Fibroblast of lung (primary cell): ENCODE measurements around the gene PTPN21. TPM values are rescaled to one million over a fixed set of nuclear protein-coding genes. Genes with fewer than 3 reads are reported as not detected.

ENCODE experiments used
- DNase-seq, 2 donors: peaks; one replicate each; pipeline versions ENCODE4 v3.0.0 to v3.0.0-alpha.2; 2010; ENCODE audit warnings: low read depth in 2 of 2
- H2AFZ ChIP-seq: 2 replicates; pipeline ENCODE4 v1.5.1; 2012; ENCODE audit warnings: low read length, control low read depth, inconsistent platforms
- H3K27ac ChIP-seq: 2 replicates; pipeline ENCODE4 v1.5.1; 2011; ENCODE audit warnings: low read length, control low read depth; ENCODE audit not compliant: insufficient read depth
- H3K27me3 ChIP-seq: 2 replicates; pipeline ENCODE4 v1.5.1; 2011; ENCODE audit warnings: mild to moderate bottlenecking, low read length; ENCODE audit not compliant: control insufficient read depth, insufficient read depth
- H3K36me3 ChIP-seq: 2 replicates; pipeline ENCODE4 v1.5.1; 2011; ENCODE audit warnings: low read length; ENCODE audit not compliant: control insufficient read depth, insufficient read depth
- H3K4me1 ChIP-seq: 2 replicates; pipeline ENCODE4 v1.5.1; 2011; ENCODE audit warnings: low read length; ENCODE audit not compliant: control insufficient read depth, insufficient read depth; ENCODE audit errors: extremely low read depth
- H3K4me2 ChIP-seq: 2 replicates; pipeline ENCODE4 v1.5.1; 2011; ENCODE audit warnings: low read length, control low read depth; ENCODE audit not compliant: insufficient read depth; ENCODE audit errors: extremely low read depth
- H3K4me3 ChIP-seq, 4 experiments: fragments of 200-600 bp in 1 of 4; sonication (generic) in 1 of 4; replicated peaks in 1 of 4; 2 replicates each; pipeline ENCODE4 v1.5.1; 2011 to 2016; ENCODE audit warnings: low read length in 4 of 4, low read depth in 3 of 4, mild to moderate bottlenecking in 3 of 4, control low read depth in 2 of 4, inconsistent platforms in 1 of 4, mixed read lengths in 1 of 4; ENCODE audit not compliant: insufficient read depth in 1 of 4; ENCODE audit errors: control extremely low read depth in 1 of 4
- H3K79me2 ChIP-seq: 2 replicates; pipeline ENCODE4 v1.5.1; 2012; ENCODE audit warnings: mild to moderate bottlenecking, low read length, inconsistent platforms; ENCODE audit not compliant: control insufficient read depth, insufficient read depth
- H3K9ac ChIP-seq: 2 replicates; pipeline ENCODE4 v1.5.1; 2011; ENCODE audit warnings: mild to moderate bottlenecking, low read length, control low read depth; ENCODE audit not compliant: insufficient read depth
- H3K9me3 ChIP-seq: 2 replicates; pipeline ENCODE4 v1.5.1; 2012; ENCODE audit warnings: low read depth, low read length; ENCODE audit not compliant: control insufficient read depth, insufficient read depth
- H4K20me1 ChIP-seq: 2 replicates; pipeline ENCODE4 v1.5.1; 2011; ENCODE audit warnings: low read length; ENCODE audit not compliant: control insufficient read depth, insufficient read depth; ENCODE audit errors: extremely low read depth
- CTCF ChIP-seq, 2 donors: IDR thresholded peaks in 1 of 2; conservative IDR thresholded peaks in 1 of 2; 1 replicate in 1 of 2; 2 replicates in 1 of 2; pipeline ENCODE4 v1.5.1; 2011 to 2012; ENCODE audit warnings: low read length in 2 of 2, control low read depth in 1 of 2, inconsistent platforms in 1 of 2, low read depth in 1 of 2, mild to moderate bottlenecking in 1 of 2
- EZH2 ChIP-seq: IDR thresholded peaks from 2 replicates; pipeline ENCODE4 v1.5.1; 2012; ENCODE audit warnings: low read length, control low read depth, mild to moderate bottlenecking; ENCODE audit errors: missing control alignments
- polyA plus RNA-seq, 2 donors: library from polyadenylated mRNA; depleted of rRNA in 1 of 2; stranded (reverse) in 1 of 2; unstranded in 1 of 2; fragments of >200 nt; gene quantifications; 2 replicates each; pipeline ENCODE4 v1.2.1, GENCODE V29; 2011 to 2012; ENCODE audit warnings: missing spikeins in 1 of 2
- total RNA-seq: library from RNA; depleted of rRNA; stranded (reverse); fragments of >200 nt; gene quantifications from 2 replicates; pipeline ENCODE4 v1.2.1, GENCODE V29; 2014

Gene PTPN21
- total and polyA plus RNA-seq, 2 donors (not counting 1 experiment from before 2014, with no cell fraction given): 13.2 to 13.7 TPM

GRCh38 chr14:88492272-88493089 is 62.3 kb downstream of the PTPN21 start:
- Histone ChIP-seq H3K79me2 (no peaks in the 10 kb centered on the region), H3K4me3 (no peak overlapping the region), H3K27ac (no peak overlapping the region), H4K20me1 (no peaks in the 10 kb centered on the region), H3K4me1 (no peaks in the 10 kb centered on the region), H3K27me3 (no peaks in the 10 kb centered on the region), H3K36me3 (peaks cover 1% of the 10 kb centered on the region), H3K9ac (no peak overlapping the region), H3K9me3 (no peaks in the 10 kb centered on the region), H3K4me2 (no peak overlapping the region), H2AFZ (no peak overlapping the region)
- TF ChIP-seq CTCF (conservative IDR thresholded peaks at IDR 0.05 in 1 of 2, IDR thresholded peaks at IDR 0.05 in 1 of 2; ENCODE audit: low read depth in 1 of 2, low read length in 2 of 2) (peak; percentile 85 to 86), EZH2 (no peak)
- DNase-seq: peak; percentile 58 to 81

GRCh38 chr14:88490168-88490567 is 64.6 kb downstream of the PTPN21 start:
- H3K9ac ChIP-seq: no peak overlapping the region
- no peaks in the 10 kb centered on the region for H4K20me1 ChIP-seq
- no peaks in the 10 kb centered on the region for H3K4me1 ChIP-seq
- no peaks in the 10 kb centered on the region for H3K79me2 ChIP-seq
- no peak overlapping the region for H3K27ac ChIP-seq
- H3K27me3 ChIP-seq: no peaks in the 10 kb centered on the region
- no peak overlapping the region for H3K4me2 ChIP-seq
- H2AFZ ChIP-seq: no peak overlapping the region
- no peak for DNase-seq
- no peak overlapping the region for H3K4me3 ChIP-seq
- H3K9me3 ChIP-seq: no peaks in the 10 kb centered on the region
- peaks cover 1% of the 10 kb centered on the region for H3K36me3 ChIP-seq
- no peak for TF ChIP-seq EZH2
- TF ChIP-seq CTCF (conservative IDR thresholded peaks at IDR 0.05 in 1 of 2, IDR thresholded peaks at IDR 0.05 in 1 of 2; ENCODE audit: low read depth in 1 of 2, low read length in 2 of 2): no peak

GRCh38 chr14:88488897-88489296 is 65.9 kb downstream of the PTPN21 start:
- Histone ChIP-seq H3K4me1 (no peaks in the 10 kb centered on the region), H3K79me2 (no peaks in the 10 kb centered on the region), H4K20me1 (no peaks in the 10 kb centered on the region), H2AFZ (no peak overlapping the region), H3K4me2 (no peak overlapping the region), H3K36me3 (peaks cover 1% of the 10 kb centered on the region), H3K4me3 (no peak overlapping the region), H3K27me3 (no peaks in the 10 kb centered on the region), H3K9me3 (no peaks in the 10 kb centered on the region), H3K9ac (no peak overlapping the region), H3K27ac (no peak overlapping the region)
- TF ChIP-seq CTCF (conservative IDR thresholded peaks at IDR 0.05 in 1 of 2, IDR thresholded peaks at IDR 0.05 in 1 of 2; ENCODE audit: low read depth in 1 of 2, low read length in 2 of 2) (no peak), EZH2 (no peak)
- no peak for DNase-seq
